Activated CD4-positive, alpha-beta T cell treated with anti-CD3 and anti-CD28 coated beads, Interleukin-2, Interleukin-4, amounts not matched to agents 100 ng/mL and 50 ng/mL, durations not matched to agents 16 hours and 8 hours (primary cell): ENCODE results near the gene TIMM44.

Experiments used
- DNase-seq: peaks from one replicate; pipeline ENCODE4 v3.0.0-alpha.2; 2020; ENCODE audit warnings: low spot score

The TIMM44 gene, protein sequence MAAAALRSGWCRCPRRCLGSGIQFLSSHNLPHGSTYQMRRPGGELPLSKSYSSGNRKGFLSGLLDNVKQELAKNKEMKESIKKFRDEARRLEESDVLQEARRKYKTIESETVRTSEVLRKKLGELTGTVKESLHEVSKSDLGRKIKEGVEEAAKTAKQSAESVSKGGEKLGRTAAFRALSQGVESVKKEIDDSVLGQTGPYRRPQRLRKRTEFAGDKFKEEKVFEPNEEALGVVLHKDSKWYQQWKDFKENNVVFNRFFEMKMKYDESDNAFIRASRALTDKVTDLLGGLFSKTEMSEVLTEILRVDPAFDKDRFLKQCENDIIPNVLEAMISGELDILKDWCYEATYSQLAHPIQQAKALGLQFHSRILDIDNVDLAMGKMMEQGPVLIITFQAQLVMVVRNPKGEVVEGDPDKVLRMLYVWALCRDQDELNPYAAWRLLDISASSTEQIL

DNA sequence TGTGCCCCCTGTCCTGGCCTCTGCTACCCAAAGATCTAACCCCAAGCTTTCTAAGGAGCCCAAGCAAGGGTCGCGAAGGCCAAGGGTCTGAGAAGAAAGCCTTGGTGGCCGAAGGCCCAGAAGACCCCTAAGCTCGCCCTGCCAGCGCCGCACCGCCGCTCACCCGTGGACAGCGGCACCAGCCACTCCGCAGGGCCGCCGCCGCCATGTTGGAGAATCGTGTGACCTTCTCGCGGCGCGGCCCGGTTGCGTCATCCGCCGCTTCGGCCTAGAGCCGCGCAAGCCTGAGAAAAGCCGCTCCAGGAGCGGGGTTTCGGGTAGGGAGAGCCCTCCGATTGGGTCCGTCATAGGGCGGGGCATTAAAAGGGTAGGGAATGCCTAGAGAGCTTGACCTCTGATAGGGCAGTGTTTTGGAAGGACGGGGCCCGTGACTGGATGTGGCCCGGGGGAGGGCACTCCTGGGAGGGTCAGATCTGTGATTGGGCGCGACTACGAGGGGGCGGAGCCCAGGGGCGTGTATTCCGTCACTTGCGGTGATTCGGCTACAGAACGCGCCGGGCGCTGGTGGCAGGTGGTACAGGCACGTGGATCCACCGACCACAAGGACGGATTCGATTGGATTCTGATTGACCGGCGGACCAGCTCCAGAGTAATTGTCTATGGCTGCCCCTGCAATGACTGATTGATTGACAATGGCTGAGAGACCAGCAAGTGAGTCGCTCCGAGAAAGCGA is at the start of gene TIMM44:
Gene TIMM44, minus strand, starts transcription at position 223 of the 733 bp plus-strand sequence. Its CDS starts 15 bp downstream, at position 208.
- peak; percentile 100 for DNase-seq

DNA sequence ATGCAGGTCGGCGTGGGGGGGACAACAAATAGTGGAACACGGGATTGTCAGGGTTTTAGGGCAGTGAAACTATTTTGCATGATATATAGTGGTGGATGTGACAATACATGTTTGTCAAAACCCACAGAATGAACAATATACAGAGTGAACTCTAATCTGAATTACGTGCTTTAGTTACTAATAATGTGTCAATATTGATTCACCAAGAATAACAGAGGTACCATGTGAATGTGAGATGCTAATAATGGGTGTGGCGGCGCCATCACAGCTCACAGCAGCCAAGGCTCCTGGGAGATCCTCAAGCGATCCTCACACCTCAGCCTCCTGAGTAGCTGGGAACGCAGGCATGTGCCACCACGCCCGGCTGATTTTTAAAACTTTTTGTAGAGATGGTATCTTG is 49.1 kb upstream of the TIMM44 start:
- DNase-seq, result no peak

DNA sequence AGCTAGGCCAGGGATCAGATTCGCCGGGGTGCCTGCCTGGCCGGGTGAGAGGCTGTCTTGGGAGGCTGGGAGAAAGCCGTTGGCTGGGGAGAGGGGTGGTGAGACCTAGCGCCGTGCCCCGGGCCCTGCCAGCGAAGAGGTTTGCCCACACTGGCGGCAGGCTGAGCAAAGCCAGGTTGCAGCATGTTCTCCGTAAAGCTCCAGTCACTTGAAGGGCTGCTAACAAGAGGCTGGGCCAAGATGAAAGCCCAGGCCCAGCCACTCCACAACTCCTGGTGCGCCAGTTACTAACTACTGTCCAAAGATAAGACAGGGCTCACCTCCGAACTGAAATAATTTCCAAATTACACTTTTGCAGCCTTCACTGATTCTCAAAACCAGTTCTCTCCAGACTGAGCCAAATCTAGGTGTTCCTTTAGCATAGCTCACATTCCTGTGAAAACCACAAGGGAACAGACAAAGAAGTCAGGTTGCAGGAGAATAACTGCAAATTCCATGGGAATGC is 45.7 kb upstream of the TIMM44 start:
- DNase-seq, result no peak

DNA sequence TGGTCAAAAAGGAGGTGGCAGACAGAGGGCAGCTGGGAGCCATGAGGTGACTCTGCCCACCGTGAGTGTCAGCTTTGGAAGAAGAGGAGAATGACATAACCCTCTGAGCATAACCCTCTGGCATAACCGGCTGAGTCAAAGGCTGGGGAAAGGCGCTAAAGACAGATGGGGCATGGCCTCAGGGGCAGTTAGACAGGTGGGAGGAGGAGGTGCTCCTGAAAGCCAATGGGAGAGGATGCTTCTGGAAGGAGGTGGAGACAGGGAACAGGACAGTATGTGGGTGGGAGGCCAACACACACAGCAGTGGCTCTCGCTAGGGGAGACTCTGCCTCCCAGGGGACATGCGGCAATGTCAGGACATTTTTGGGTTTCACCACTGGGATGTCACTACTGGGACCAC is 44.8 kb upstream of the TIMM44 start:
- no peak for DNase-seq

DNA sequence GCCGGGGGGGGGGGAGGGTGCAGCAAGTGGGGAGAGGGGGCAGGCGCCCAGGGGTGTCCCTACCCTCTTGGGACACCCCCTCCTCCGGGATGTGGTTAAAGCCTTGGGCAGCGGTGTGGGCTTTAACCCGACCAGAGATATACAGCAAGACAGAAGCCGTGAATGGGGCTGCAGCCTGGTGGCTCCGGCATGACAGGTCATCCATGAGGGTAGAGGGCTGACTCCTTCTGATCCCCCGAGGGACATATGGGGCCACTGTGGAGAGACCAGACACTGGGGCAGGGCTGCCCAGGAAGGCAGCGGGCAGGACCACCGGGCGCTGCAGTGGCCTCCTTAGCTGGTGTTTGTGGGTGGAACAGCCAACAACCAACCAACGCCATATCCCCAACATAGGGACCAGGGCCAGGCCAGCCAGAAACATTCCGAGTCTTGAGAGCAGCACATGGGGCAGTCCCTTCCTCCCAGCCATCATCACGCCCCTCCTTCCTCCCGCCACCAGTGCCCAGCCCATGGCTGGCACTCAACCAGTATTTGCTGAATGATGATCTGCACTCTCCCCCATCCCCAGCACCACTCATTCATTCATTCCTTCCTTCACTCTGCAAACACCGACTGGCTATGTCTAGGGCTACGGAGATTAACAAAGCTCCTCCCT is 43.8 kb upstream of the TIMM44 start:
- DNase-seq, result no peak

DNA sequence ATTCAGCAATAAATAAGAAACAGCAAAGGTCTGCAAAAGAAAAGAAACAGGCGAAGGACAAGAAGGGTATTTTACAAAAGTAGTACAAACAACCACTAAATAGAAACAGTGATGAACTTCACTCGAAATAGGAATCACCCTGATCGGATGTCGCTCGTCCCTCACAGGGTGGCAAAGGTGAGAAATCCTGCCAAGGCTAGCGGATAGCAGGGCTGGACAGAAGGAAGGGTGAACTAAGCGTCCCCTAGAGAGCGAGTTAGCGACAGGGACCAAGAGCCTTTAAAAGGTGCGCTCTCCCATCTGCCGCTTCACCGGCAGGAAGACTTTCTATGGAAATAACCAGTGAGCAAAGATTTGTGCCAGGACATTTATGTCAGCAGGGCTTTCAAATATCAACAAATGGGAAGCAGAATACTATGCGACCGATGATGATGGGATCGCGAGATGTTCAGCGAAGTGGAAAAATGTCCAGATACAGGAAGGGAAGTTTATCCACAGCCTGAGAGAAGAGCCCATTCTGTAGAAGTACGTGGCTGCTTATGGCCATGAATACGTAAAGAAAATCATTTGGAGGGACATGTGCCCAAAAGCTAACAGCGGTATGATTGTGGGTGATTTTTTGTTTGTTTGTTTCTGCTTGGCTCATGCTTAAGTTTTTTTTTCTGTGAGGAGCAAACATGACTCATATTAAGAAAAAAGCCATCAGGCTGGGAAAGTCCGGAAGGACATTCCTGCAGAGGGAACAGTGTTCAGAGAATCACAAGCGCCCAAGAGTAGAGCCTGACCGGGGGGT is 43.1 kb upstream of the TIMM44 start:
- DNase-seq, result no peak

DNA sequence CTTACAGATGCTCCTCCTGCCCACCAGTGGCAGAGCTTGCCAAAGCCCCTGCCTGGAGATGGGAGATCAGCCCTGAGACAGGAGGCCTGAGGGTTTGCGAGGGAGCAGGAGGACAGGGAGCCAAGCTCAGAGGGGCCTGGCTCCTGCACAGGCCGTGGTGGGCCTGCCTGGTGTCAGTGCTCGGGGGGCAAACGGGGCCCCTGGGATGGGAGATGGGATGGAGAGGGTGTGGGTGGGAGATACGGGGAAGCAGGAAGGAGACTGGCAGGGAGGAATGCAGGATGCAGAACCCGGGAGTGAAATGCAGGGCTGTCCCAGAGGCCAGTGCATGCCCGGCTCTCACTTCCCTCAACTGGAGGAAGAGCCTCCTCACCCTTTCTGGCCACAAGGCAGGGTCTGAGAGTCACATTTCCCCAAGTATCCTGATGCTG is 42.0 kb upstream of the TIMM44 start:
- DNase-seq, result no peak

DNA sequence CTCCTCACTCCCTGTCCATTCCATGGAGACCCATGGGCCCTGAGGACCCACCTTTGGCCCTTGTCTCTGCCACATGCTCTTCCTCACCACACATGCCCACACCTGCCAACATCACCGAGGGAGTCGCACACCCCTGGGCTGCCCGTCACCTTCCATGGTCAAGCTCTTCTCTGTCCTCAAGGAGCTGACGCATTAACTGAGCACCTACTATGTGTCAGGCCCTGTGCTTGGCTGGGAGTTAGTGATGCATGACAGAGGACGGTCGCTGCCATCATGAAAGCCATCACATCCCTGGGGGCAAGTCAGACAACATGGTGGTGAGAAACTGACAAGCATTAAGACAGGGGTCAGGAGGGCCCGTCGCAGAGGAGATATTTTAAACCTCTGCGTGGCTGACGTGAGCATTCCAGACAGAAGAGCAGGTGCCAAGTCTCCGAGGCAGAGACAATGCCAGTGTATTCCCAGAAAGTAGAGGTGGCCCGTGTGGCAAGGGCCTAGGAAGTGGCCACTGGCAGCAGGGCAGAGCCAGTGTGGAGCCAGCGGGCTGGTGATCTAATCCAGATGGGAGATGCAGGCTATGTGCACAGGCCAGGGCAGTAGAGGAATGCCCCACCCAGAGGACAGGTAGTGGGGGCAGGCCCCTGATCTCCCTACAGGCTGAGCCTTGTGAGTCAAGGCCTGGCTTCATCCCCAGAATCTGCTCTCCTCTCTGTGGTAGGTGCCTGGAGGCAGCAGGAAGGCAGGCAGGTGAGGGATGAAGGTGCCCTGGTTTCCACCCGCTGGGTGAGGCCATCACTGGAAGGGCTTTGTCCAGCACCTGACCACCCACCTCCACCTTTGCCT is 40.8 kb upstream of the TIMM44 start:
- DNase-seq, result no peak

DNA sequence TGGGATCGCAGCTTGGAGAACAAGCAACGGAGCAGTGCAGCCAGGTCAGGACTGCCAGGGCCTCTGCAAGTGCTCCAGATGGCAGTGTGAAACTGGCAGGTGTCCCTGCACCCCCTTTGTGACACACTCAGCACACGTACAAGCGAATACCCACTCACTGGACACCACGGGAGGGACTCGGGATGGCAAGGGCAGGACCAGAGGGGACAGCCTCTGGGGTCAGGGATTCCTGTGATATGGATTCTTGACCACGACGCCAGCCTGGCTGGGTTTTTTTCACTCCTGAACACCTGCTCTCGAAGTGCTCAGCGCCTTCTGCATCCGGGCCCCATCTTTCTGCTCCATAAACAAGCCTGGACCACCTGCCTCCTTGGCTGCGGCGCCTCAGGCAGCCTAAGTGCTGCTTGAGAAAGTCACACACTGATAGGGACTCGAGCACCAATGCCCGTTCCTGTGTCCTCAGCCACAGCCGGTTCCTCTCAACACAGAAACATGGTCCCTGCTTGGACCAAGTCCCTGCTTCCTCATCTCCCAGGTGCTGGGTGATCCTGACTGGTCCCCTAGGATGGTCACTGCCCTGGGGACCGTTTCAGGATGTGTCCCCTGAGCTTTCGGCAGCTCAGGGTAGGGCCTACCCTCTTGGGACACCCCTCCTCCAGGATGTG is 40.0 kb upstream of the TIMM44 start:
- DNase-seq, result no peak

DNA sequence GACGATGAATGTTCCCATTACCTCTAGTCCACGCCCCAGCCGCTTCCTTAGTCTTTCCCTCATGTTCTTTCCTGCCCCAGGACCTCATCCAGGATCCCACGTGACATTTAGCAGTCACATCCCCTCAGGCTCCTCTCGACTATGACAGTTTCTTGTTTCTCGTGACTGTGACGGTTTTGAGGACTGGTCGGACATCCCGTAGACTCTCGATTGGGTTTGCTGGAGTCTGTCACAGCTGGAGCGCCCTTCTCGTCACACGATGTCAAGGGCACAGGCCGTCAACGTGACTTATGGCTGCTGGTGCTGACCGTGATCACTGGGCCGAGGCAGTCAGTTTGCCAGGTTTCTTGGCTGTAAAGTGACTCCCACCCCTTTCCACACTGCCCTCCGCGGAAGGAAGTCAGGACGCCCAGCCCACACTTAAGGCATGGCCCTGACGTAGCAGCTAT is 39.2 kb upstream of the TIMM44 start:
- no peak for DNase-seq

DNA sequence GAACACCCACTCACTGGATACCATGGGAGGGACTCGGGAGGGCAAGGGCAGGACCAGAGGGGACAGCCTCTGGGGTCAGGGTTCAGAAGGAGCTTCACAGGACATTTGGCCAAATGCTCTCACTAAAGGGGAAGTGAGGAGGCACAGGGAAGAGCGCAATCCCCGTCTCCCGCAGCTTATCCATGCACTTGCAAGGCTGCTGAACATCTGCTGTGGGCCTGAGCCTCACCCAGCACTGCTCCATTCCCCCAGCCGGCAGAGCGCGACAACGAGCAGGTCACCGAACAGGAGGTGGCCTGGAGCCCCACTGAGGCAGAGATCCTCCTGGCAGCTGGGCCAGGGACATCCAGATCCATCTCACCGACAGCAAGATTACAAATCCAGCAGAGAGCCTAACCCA is 38.6 kb upstream of the TIMM44 start:
- DNase-seq, result no peak

DNA sequence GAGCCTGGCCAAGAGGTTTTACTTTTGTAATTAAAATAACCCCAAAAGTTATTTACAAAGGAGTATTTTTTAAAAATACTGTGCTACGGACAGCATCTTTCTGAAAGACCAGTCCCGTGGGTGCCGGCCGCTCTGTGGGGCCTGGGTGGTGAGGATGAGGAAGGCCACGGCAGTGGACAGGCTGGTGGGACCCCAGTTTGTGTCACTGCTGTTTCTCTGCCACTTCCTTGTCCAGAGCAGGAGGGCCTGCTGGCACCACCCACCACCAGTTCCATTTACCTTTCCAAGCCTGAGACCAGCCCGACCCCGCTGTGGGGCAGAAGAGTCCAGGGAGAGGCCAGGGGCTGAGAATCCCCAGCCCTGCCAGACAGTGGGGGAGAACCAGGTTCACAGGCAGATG is 38.2 kb upstream of the TIMM44 start:
- DNase-seq, result no peak

DNA sequence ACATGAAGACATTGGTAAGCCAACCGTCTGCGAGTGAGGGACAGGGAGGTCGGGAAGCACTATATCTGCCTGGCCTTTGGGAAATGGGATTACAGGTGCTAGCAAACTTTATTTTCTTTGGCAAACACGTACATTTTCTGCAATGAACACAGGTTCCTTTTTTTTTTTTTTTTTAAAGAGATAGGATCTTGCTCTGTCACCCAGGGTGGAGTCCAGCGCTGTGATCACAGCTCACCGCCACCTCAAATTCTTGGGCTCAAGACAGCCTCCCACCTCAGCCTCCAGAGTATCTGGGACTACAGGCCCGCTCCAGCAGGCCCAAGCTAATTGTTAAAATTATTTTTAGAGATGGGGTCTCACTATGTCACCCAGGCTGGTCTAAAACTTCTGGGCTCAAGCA is 37.7 kb upstream of the TIMM44 start:
- DNase-seq, result no peak

DNA sequence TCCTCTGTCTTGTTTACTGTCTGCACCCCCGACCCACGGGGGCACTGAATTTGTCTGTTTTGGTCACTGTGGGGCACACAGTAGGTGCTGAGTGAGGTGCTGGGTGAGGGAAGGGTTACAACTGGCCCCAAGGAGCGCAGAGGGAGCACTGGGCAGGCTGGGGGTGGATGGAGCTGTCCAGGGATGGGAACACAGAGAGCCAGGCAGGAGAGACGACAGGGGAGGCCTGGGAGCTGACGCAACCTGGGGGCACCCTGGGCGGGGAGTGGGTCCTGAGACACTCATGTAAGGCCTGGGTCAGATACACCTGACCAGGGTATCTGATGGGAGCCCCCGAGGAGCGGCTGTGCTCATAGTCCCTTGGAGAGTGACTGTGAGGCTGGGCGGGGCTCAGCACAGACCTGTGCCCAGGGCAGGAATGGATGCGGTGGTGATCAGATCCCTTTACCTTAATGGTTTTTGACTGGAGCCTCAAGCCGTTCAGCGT is 37.2 kb upstream of the TIMM44 start:
- no peak for DNase-seq

DNA sequence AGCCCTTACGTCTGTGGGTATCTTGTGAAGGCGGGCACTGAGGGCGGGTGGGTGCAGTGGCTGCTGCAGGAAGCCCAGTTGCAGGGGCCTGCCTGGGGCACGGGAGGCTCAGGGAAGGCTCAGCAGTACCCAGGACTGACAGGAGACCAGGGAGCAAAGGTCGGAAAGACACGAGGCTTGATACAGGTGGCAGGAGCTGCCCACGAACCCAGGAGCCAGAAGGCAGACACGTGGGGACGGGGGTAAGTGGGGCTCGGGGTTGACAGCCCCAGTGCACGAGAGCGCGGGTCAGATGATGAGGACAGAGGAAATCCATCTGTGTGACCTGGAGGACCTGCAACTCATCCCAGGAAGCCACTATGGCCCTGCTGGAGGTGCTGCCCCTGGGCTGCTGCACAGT is 36.7 kb upstream of the TIMM44 start:
- no peak for DNase-seq

DNA sequence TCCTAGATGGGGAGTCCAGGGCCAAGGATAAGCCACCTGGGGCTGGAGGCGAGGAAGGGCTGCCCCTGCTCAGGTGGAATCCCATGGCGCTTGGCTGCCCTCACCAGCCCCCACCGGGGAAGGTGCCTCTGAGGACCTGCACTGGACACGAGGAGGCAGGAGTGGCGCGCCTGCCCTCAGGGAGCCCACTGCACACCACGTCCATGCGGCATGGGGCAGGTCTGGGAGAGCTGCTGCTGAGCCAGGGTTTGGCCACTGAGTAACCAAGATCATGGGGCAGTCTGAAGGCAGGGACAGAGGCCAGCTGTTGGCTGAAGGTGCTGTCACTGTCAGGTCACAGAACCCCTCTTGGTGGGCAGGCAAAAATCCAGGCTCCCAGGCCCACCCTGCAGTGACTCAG is 36.1 kb upstream of the TIMM44 start:
- no peak for DNase-seq

DNA sequence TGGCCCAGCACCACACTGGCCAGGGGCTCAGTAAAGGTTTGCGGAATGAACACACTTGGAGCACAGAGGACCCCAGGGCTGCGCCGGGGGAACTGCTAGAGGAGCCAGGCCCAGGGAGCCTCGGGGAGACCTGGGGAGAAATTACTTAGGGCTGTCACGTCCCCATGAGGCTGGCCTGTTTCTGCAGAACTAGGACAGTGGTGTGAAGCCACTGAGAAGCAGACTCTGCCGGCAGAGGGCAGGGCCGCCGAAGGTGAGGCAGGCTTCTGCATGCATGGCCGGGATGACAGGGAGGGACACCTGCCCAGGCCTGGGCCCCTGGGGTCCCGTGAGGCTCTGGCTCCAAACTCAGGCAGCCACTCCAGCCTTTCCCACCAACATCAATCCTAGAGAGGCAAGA is 35.5 kb upstream of the TIMM44 start:
- no peak for DNase-seq

DNA sequence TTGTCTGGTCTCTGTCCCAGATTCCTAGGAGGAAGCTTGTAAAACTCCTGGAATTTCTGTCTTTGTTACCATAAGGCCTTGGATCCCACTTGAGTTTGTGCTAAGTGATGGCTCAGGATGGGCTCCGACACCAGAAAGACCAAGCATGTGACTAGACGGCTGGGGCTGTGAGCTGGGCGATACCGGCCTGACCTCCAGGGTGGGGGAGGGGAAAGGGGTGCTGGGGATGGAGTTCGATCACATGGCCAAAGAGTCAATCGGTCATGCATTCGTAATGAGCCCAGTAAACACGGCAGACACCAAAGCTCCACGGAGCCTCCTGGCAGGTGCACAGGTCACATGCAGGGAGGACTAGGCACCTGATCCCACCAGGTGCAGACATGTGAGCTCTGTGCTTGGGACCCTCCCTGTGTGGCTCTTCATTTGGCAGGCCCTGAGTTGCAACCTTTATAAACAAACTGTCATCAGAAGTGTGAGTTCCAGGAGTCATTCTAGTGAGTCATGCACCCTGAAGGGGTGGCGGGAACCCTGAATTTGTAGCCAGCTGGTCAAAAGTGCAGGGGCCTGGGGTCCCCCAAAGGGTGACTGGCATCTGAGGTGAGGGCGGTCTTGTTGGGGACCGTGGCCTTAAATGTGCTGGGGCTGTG is 34.8 kb upstream of the TIMM44 start:
- DNase-seq, result no peak

DNA sequence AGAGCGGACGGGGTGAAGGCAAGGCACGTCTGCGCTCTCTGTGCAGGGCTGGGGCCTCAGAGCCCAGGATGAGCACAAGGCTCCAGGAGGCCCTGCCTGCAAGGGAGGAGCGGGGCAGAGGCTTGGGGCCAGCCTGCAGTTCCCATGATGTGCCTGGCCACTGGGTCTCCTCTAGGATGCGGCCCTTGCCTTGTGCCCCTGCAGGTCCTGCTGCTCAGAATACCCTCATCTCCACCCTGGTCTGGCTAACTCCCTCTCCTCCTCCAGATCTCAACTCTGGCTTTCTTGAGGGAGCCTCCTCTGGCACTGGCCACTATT is 34.2 kb upstream of the TIMM44 start:
- DNase-seq, result no peak
